HEK293T (cell line): ENCODE measurements around the gene ATP11C.

ENCODE experiments used
- ARNT ChIP-seq: fragments of 450-650 bp; IDR thresholded peaks from 2 replicates; pipeline ENCODE4 v1.6.1; 2017; ENCODE audit warnings: mild to moderate bottlenecking
- BHLHE40 ChIP-seq: fragments of 450-650 bp; IDR thresholded peaks from 2 replicates; pipeline ENCODE4 v1.6.1; 2016; ENCODE audit warnings: mild to moderate bottlenecking, moderate library complexity, borderline replicate concordance
- CTBP1 ChIP-seq: fragments of 450-650 bp; IDR thresholded peaks from 2 replicates; pipeline ENCODE4 v1.6.1; 2016; ENCODE audit warnings: borderline replicate concordance
- ELF4 ChIP-seq: fragments of 450-650 bp; IDR thresholded peaks from 2 replicates; pipeline ENCODE4 v1.6.1; 2017; ENCODE audit warnings: antibody characterized with exemption
- FOXA1 ChIP-seq: fragments of 450-650 bp; IDR thresholded peaks from 2 replicates; pipeline ENCODE4 v1.6.1; 2016; ENCODE audit warnings: mild to moderate bottlenecking
- FOXK2 ChIP-seq: fragments of 450-650 bp; IDR thresholded peaks from 2 replicates; pipeline ENCODE4 v1.6.1; 2016; ENCODE audit warnings: mild to moderate bottlenecking
- FOXM1 ChIP-seq: fragments of 450-650 bp; IDR thresholded peaks from 2 replicates; pipeline ENCODE4 v1.6.1; 2017; ENCODE audit warnings: mild to moderate bottlenecking, borderline replicate concordance
- NFRKB ChIP-seq: fragments of 450-650 bp; IDR thresholded peaks from 2 replicates; pipeline ENCODE4 v1.6.1; 2016; ENCODE audit warnings: mild to moderate bottlenecking, moderate library complexity
- PKNOX1 ChIP-seq: fragments of 450-650 bp; IDR thresholded peaks from 2 replicates; pipeline ENCODE4 v1.6.1; 2016
- SP1 ChIP-seq: fragments of 450-650 bp; IDR thresholded peaks from 2 replicates; pipeline ENCODE4 v1.6.1; 2017
- SUZ12 ChIP-seq: fragments of 450-650 bp; IDR thresholded peaks from 2 replicates; pipeline ENCODE4 v1.6.1; 2016; ENCODE audit warnings: mild to moderate bottlenecking
- TARDBP ChIP-seq: fragments of 450-650 bp; IDR thresholded peaks from 2 replicates; pipeline ENCODE4 v1.6.1; 2016

DNA sequence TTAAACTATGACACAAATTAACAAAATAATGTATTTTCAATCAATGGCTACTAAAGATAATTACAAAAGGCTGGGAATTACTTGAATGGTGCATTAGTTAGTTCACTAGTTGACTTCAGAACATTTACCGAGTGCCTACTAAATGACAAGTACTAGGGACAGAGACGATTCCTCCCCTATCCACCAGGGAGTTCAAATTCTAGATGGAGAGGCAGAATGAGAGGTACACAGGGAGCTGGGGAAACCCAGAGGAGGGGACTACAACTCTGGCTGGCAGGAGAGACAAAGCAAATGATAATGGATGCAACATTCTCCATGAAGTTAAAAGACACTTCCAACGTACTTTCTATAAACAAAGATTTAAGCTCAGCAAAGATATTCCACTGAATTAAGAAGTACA lies 181.8 kb downstream of the ATP11C start:
- TF ChIP-seq PKNOX1: no peak
- TF ChIP-seq TARDBP: no peak
- no peak for TF ChIP-seq FOXK2
- TF ChIP-seq CTBP1: no peak
- no peak for TF ChIP-seq ELF4
- TF ChIP-seq ARNT: no peak
- TF ChIP-seq BHLHE40: no peak
- TF ChIP-seq FOXM1: no peak
- TF ChIP-seq FOXA1: no peak
- no peak for TF ChIP-seq SP1
- no peak for TF ChIP-seq NFRKB
- TF ChIP-seq SUZ12: no peak
